Measurements from ENCODE around the gene GLS2. TPM values are rescaled to one million over a fixed set of nuclear protein-coding genes. Genes with fewer than 3 reads are reported as not detected.

The GLS2 gene
- total and polyA plus RNA-seq, 2 donors (not counting 3 experiments of a cell fraction or from before 2014, with no cell fraction given), result 0.04 to 0.33 TPM

DNA sequence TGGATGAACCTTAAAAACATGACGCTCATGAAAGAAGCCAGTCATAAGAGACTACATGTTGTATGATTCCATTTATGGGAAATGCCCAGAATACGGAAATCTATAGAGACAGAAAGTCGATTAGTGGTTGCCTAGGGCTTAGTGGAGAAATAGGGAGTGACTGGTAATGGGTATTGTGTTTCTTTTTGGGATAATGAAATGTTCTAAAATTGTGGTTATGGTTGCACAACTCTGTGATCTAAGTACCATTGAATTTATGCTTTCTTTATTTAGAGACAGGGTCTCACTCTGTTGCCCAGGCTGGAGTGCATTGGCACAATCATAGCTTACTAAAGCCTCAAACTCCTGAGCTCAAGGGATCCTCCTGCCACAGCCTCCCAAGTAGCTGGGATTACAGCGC lies 41.7 kb upstream of the GLS2 start:
- Histone ChIP-seq H3K4me1 (ENCODE audit: control insufficient read depth, extremely low read depth, insufficient read depth, low read length) (peaks cover 31% of the 10 kb centered on the region), H4K20me1 (replicated peaks; ENCODE audit: control insufficient read depth, extremely low read depth, insufficient read depth, low read length) (peaks cover 2% of the 10 kb centered on the region), H3K4me3 (replicated peaks in 1 of 3; ENCODE audit: insufficient read depth in 1 of 3, low read depth in 1 of 3, low read length in 3 of 3) (no peak overlapping the region), H3K9me1 (replicated peaks; ENCODE audit: control insufficient read depth, extremely low read depth, insufficient read depth, low read length) (no peaks in the 10 kb centered on the region), H3K4me2 (ENCODE audit: insufficient read depth, low read length) (no peak overlapping the region), H3K36me3 (ENCODE audit: control insufficient read depth in 2 of 2, extremely low read depth in 1 of 2, insufficient read depth in 2 of 2, low read length in 2 of 2) (peaks cover 2% of the 10 kb centered on the region in 2 experiments), H3K9me3 (replicated peaks; ENCODE audit: control insufficient read depth, insufficient read depth, low read length) (no peaks in the 10 kb centered on the region), H3K9ac (replicated peaks; ENCODE audit: extremely low read depth, insufficient read depth, low read length) (no peak overlapping the region), H2AFZ (ENCODE audit: low read depth, low read length) (no peak overlapping the region), H3K79me2 (ENCODE audit: control insufficient read depth, insufficient read depth, low read length) (peaks cover 89% of the 10 kb centered on the region), H3K27ac (ENCODE audit: insufficient read depth, low read depth, low read length) (no peak overlapping the region), H3K27me3 (ENCODE audit: control insufficient read depth in 2 of 2, insufficient read depth in 2 of 2, low read length in 2 of 2) (no peaks in the 10 kb centered on the region)
- no peak for TF ChIP-seq POLR2A (IDR thresholded peaks at IDR 0.05; ENCODE audit: low read depth, low read length)
- no peak for TF ChIP-seq CTCF (IDR thresholded peaks at IDR 0.05; ENCODE audit: extremely low read depth in 1 of 2, insufficient read depth in 1 of 2, low read depth in 1 of 2, low read length in 2 of 2)
- TF ChIP-seq FOS (IDR thresholded peaks at IDR 0.05; ENCODE audit: borderline replicate concordance, insufficient read depth, low read length), result no peak
- TF ChIP-seq GATA2 (IDR thresholded peaks at IDR 0.05; ENCODE audit: insufficient read depth, insufficient read length, low read depth, low read length), result no peak
- no peak for TF ChIP-seq POLR2AphosphoS5 (IDR thresholded peaks at IDR 0.05; ENCODE audit: insufficient read depth, low read depth, low read length)
- no peak for TF ChIP-seq JUN (IDR thresholded peaks at IDR 0.05; ENCODE audit: borderline replicate concordance, insufficient read depth, insufficient read length, low read depth)
- TF ChIP-seq MAX (IDR thresholded peaks at IDR 0.05; ENCODE audit: insufficient read depth, insufficient read length), result no peak
- TF ChIP-seq EZH2 (IDR thresholded peaks at IDR 0.05; ENCODE audit: borderline replicate concordance, low read depth, low read length, severe bottlenecking), result no peak
- no peak for TF ChIP-seq MYC (IDR thresholded peaks at IDR 0.05; ENCODE audit: low read depth, low read length)
- POLR2A ChIA-PET, result interaction anchor here (0.7 kb wide), 1 partner anchor 8 kb away, joined by 3 read pairs; the partner anchor contains the start of gene RBMS2
- intact Hi-C loops (cut with micrococcal nuclease) (no loop called here), dilution Hi-C loops (cut with MboI; ENCODE audit: extremely low pct_ligation_motif_present, low sequenced_read_pairs) (no loop called here)
- DNase-seq (ENCODE audit: low read depth, low spot score), result no peak
- CTCF ChIA-PET, result interaction anchor here (0.8 to 1.8 kb wide), 3 partner anchors 9 to 43 kb away, joined by 3 to 7 read pairs (median 5); partner anchors contain the start of gene RBMS2
- no peak for FAIRE-seq
- no TSS peak for BruUV-seq (replicated peaks)

All from endothelial cell of umbilical vein (primary cell).